ENCODE data around the gene SAPCD2.
"Not testable (repeated sequence)": the region's sequence is repeated elsewhere in the genome, so short reads cannot be mapped to it uniquely, and the experiment has no call there.

Gene SAPCD2

GRCh38 chr9:137070201-137070905 lies at the start of gene SAPCD2:
SAPCD2 (minus strand) TSS chr9:137070557; CDS start chr9:137070460, 97 bp downstream.
- DNase-seq (ENCODE audit: low read depth) = peak; percentile 74

GRCh38 chr9:137118092-137118603 lies 47.8 kb upstream of the SAPCD2 start:
- DNase-seq (ENCODE audit: low read depth) = not testable (repeated sequence)

- DNase-seq (ENCODE audit: low read depth) = no peak
These were observed 46.9 kb upstream of the SAPCD2 start for GRCh38 chr9:137117269-137117731.

GRCh38 chr9:137116728-137117127 lies 46.4 kb upstream of the SAPCD2 start:
- DNase-seq (ENCODE audit: low read depth) = no peak

GRCh38 chr9:137116027-137116507 lies 45.7 kb upstream of the SAPCD2 start:
- no peak for DNase-seq (ENCODE audit: low read depth)

- no peak for DNase-seq (ENCODE audit: low read depth)
These were observed 45.2 kb upstream of the SAPCD2 start for GRCh38 chr9:137115394-137116026.

- DNase-seq (ENCODE audit: low read depth) = peak; percentile 70
These were observed 44.4 kb upstream of the SAPCD2 start, which contains the start of gene DPP7 for GRCh38 chr9:137114613-137115393. DPP7 (minus strand) TSS chr9:137114733; CDS start chr9:137114713, 20 bp downstream.

GRCh38 chr9:137114220-137114612 lies 43.9 kb upstream of the SAPCD2 start:
- DNase-seq (ENCODE audit: low read depth) = no peak

GRCh38 chr9:137113385-137114159 lies 43.2 kb upstream of the SAPCD2 start:
- DNase-seq (ENCODE audit: low read depth) = no peak

- DNase-seq (ENCODE audit: low read depth) = no peak
These were observed 42.4 kb upstream of the SAPCD2 start for GRCh38 chr9:137112564-137113384.

- DNase-seq (ENCODE audit: low read depth) = no peak
These were observed 41.6 kb upstream of the SAPCD2 start for GRCh38 chr9:137111788-137112563.

GRCh38 chr9:137110911-137111787 lies 40.8 kb upstream of the SAPCD2 start:
- no peak for DNase-seq (ENCODE audit: low read depth)

- DNase-seq (ENCODE audit: low read depth) = no peak
These were observed 40.0 kb upstream of the SAPCD2 start for GRCh38 chr9:137110147-137110910.

- DNase-seq (ENCODE audit: low read depth) = no peak
These were observed 39.1 kb upstream of the SAPCD2 start for GRCh38 chr9:137109250-137110146.

- DNase-seq (ENCODE audit: low read depth) = no peak
These were observed 38.4 kb upstream of the SAPCD2 start for GRCh38 chr9:137108608-137109249.

GRCh38 chr9:137107982-137108381 lies 37.6 kb upstream of the SAPCD2 start:
- no peak for DNase-seq (ENCODE audit: low read depth)

Measured in activated T-helper 1 cell treated with Interleukin-2 at 50 U/mL for 16 hours (primary cell).